ENCODE results near the gene MYH11.

The MYH11 gene

GRCh38 chr16:15887283-15887682 lies 30.5 kb upstream of the MYH11 start:
- peak overlapping the region; percentile 92 for H3K4me3 ChIP-seq (ENCODE audit: low read length)
- DNase-seq (ENCODE audit: low read depth), result no peak
- no peak for TF ChIP-seq CTCF (conservative IDR thresholded peaks at IDR 0.05; ENCODE audit: low read length)

GRCh38 chr16:15886078-15886477 lies 29.2 kb upstream of the MYH11 start:
- no peak for TF ChIP-seq CTCF (conservative IDR thresholded peaks at IDR 0.05; ENCODE audit: low read length)
- no peak overlapping the region for H3K4me3 ChIP-seq (ENCODE audit: low read length)
- no peak for DNase-seq (ENCODE audit: low read depth)

- DNase-seq (ENCODE audit: low read depth), result no peak
- no peak for TF ChIP-seq CTCF (conservative IDR thresholded peaks at IDR 0.05; ENCODE audit: low read length)
- H3K4me3 ChIP-seq (ENCODE audit: low read length), result no peak overlapping the region
Observed at GRCh38 chr16:15885560-15886001, 28.8 kb upstream of the MYH11 start.

GRCh38 chr16:15882563-15882962 lies 25.7 kb upstream of the MYH11 start:
- TF ChIP-seq CTCF (conservative IDR thresholded peaks at IDR 0.05; ENCODE audit: low read length), result no peak
- no peak for DNase-seq (ENCODE audit: low read depth)
- no peak overlapping the region for H3K4me3 ChIP-seq (ENCODE audit: low read length)

- no peak for DNase-seq (ENCODE audit: low read depth)
- H3K4me3 ChIP-seq (ENCODE audit: low read length), result no peak overlapping the region
- no peak for TF ChIP-seq CTCF (conservative IDR thresholded peaks at IDR 0.05; ENCODE audit: low read length)
Observed at GRCh38 chr16:15881794-15882379, 25.1 kb upstream of the MYH11 start.

GRCh38 chr16:15880434-15881308 lies 23.8 kb upstream of the MYH11 start:
- no peak for TF ChIP-seq CTCF (conservative IDR thresholded peaks at IDR 0.05; ENCODE audit: low read length)
- DNase-seq (ENCODE audit: low read depth), result no peak

More at GRCh38 chr16:15880434-15881308, 23.8 kb upstream of the MYH11 start:
- no peak overlapping the region for H3K4me3 ChIP-seq (ENCODE audit: low read length)

Data from AG10803 (cell line).